ENCODE data around the gene POLA2. TPM values are rescaled to one million over a fixed set of nuclear protein-coding genes. Genes with fewer than 3 reads are reported as not detected.
"Not testable (repeated sequence)": the region's sequence is repeated elsewhere in the genome, so short reads cannot be mapped to it uniquely, and the experiment has no call there.

POLA2 gene
- total and polyA plus RNA-seq, 3 donors from 2014 or later, result 21.9 to 27.6 (median 24.2) TPM

GRCh38 chr11:65260302-65260701 is 1.5 kb upstream of the POLA2 start:
- Histone ChIP-seq H3K27ac (no peak overlapping the region), H3K4me1 (peaks cover 11% of the 10 kb centered on the region), H3K4me3 (no peak overlapping the region), H3K36me3 (ENCODE audit: low read depth, missing control alignments) (no peaks in the 10 kb centered on the region), H3K9me3 (no peaks in the 10 kb centered on the region), H3K27me3 (no peaks in the 10 kb centered on the region)
- no peak for DNase-seq
- no peak for TF ChIP-seq POLR2A (IDR thresholded peaks at IDR 0.05)
- TF ChIP-seq CTCF (IDR thresholded peaks at IDR 0.05), result no peak
- intact Hi-C loops (cut with DNase I; ENCODE audit: low total_unique reads), result no loop called here
- 74 to 75% methylated on average over 17 of the region's 17 CpGs for WGBS, 2 donors

GRCh38 chr11:65260756-65261590 is 789 bp upstream of the POLA2 start:
- no peaks in the 10 kb centered on the region for H3K36me3 ChIP-seq (ENCODE audit: low read depth, missing control alignments)
- no peak for DNase-seq
- H3K27ac ChIP-seq, result peak overlapping the region; percentile 67 to 84
- WGBS, 2 donors, result 49 to 53% methylated on average over 26 of the region's 26 CpGs
- H3K4me3 ChIP-seq, result peak overlapping the region; percentile 71 to 74
- H3K9me3 ChIP-seq, result no peaks in the 10 kb centered on the region
- peaks cover 11% of the 10 kb centered on the region for H3K4me1 ChIP-seq
- intact Hi-C loops (cut with DNase I; ENCODE audit: low total_unique reads), result no loop called here
- TF ChIP-seq POLR2A (IDR thresholded peaks at IDR 0.05) (no peak), CTCF (IDR thresholded peaks at IDR 0.05) (no peak)
- H3K27me3 ChIP-seq, result no peaks in the 10 kb centered on the region

- Histone ChIP-seq H3K36me3 (ENCODE audit: low read depth, missing control alignments) (no peaks in the 10 kb centered on the region), H3K4me3 (peak overlapping the region; percentile 71 to 74), H3K4me1 (peaks cover 11% of the 10 kb centered on the region), H3K27ac (peak overlapping the region; percentile 81 to 84), H3K27me3 (no peaks in the 10 kb centered on the region), H3K9me3 (no peaks in the 10 kb centered on the region)
- intact Hi-C loops (cut with DNase I; ENCODE audit: low total_unique reads), result no loop called here
- WGBS, 2 donors, result 0% methylated on average over 16 of the region's 16 CpGs
- TF ChIP-seq CTCF (IDR thresholded peaks at IDR 0.05), result no peak
- TF ChIP-seq POLR2A (IDR thresholded peaks at IDR 0.05), result no peak
- no peak for DNase-seq
Measured at GRCh38 chr11:65262381-65262680, 569 bp downstream of the POLA2 start.

DNA sequence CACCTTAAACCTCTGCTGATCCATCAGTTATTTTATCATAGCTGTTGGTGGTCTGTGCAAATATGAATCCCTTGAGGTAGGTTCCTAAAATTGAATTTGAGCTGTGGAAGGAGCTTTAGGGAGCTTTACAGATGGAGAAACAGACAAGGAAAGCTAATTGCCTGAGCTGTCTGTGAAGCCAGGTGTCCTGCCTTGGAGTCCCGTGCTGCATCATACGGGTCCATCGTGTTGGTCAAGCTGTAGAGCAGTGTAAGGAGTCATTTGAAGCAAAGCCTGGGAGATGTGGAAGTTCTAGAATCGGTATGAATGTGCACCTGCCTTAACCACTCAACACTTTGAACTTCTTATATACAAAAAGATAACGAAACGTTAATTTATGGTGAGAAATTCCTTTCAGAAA is 1.0 kb downstream of the POLA2 start:
- intact Hi-C loops (cut with DNase I; ENCODE audit: low total_unique reads), result no loop called here
- peaks cover 11% of the 10 kb centered on the region for H3K4me1 ChIP-seq
- TF ChIP-seq POLR2A (IDR thresholded peaks at IDR 0.05), result no peak
- no peak for TF ChIP-seq CTCF (IDR thresholded peaks at IDR 0.05)
- H3K9me3 ChIP-seq, result no peaks in the 10 kb centered on the region
- no peak for DNase-seq
- H3K36me3 ChIP-seq (ENCODE audit: low read depth, missing control alignments), result no peaks in the 10 kb centered on the region
- peak overlapping the region; percentile 71 to 74 for H3K4me3 ChIP-seq
- 16 to 24% methylated on average over 6 of the region's 6 CpGs for WGBS, 2 donors
- peak overlapping the region in 1 of 2 donors; percentile 84 for H3K27ac ChIP-seq
- H3K27me3 ChIP-seq, result no peaks in the 10 kb centered on the region

DNA sequence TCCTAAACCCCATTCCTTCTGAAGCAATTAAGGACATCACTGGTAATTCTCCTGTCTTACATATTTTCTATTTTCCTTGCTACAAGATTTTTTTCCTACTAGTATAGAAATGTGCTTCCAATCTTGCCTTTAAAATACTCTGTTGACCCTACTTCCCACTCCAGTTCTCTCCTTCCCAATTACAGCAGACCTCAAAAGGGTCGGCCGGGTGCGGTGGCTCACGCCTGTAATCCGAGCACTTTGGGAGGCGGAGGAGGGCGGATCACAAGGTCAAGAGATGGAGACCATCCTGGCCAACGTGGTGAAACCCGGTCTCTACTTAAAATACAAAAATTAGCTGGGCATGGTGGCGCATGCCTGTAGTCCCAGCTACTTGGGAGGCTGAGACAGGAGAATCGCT is 3.0 kb downstream of the POLA2 start:
- intact Hi-C loops (cut with DNase I; ENCODE audit: low total_unique reads); H3K27ac ChIP-seq; H3K4me3 ChIP-seq; H3K9me3 ChIP-seq; H3K36me3 ChIP-seq (ENCODE audit: low read depth, missing control alignments); DNase-seq; H3K27me3 ChIP-seq: not testable (repeated sequence)
- 87 to 88% methylated on average over 11 of the region's 11 CpGs for WGBS, 2 donors
- H3K4me1 ChIP-seq, result peaks cover 11% of the 10 kb centered on the region

Data from testis (tissue), 3 donors.